Astrocyte of the hippocampus (primary cell): ENCODE measurements around the gene KIF5A.
A peak's percentile ranks its signal among the peaks of the same experiment; 100 is the strongest.

Experiments used
- DNase-seq: peaks from one replicate; pipeline ENCODE4 v3.0.0; 2011; ENCODE audit warnings: low read depth, low spot score

Gene KIF5A

GRCh38 chr12:57620245-57620935 lies 70.5 kb downstream of the KIF5A start:
- no peak for DNase-seq

- peak; percentile 31 for DNase-seq
Measured at GRCh38 chr12:57620936-57621496, 71.2 kb downstream of the KIF5A start.

- DNase-seq: peak; percentile 73
Measured at GRCh38 chr12:57621497-57622292, 71.9 kb downstream of the KIF5A start.

GRCh38 chr12:57622293-57623245 lies 72.7 kb downstream of the KIF5A start:
- DNase-seq: no peak

GRCh38 chr12:57623385-57623784 lies 73.5 kb downstream of the KIF5A start:
- no peak for DNase-seq

- DNase-seq: no peak
Measured at GRCh38 chr12:57623811-57624390, 74.1 kb downstream of the KIF5A start.

- no peak for DNase-seq
Measured at GRCh38 chr12:57624441-57625220, 74.8 kb downstream of the KIF5A start.

GRCh38 chr12:57625261-57626032 lies 75.6 kb downstream of the KIF5A start:
- no peak for DNase-seq

- no peak for DNase-seq
Measured at GRCh38 chr12:57626111-57626920, 76.5 kb downstream of the KIF5A start.

GRCh38 chr12:57626921-57627445 lies 77.1 kb downstream of the KIF5A start:
- no peak for DNase-seq

- no peak for DNase-seq
Measured at GRCh38 chr12:57627501-57628279, 77.8 kb downstream of the KIF5A start.

GRCh38 chr12:57628280-57629191 lies 78.7 kb downstream of the KIF5A start:
- no peak for DNase-seq

GRCh38 chr12:57629897-57630471 lies 80.1 kb downstream of the KIF5A start:
- DNase-seq: no peak

- no peak for DNase-seq
Measured at GRCh38 chr12:57630891-57631433, 81.1 kb downstream of the KIF5A start.

- no peak for DNase-seq
Measured at GRCh38 chr12:57631566-57632072, 81.8 kb downstream of the KIF5A start.
